ENCODE results near the gene CD151. TPM values are rescaled to one million over a fixed set of nuclear protein-coding genes. Genes with fewer than 3 reads are reported as not detected.

CD151 gene
- total RNA-seq, 1 donor: 311 TPM

- peak overlapping the region; percentile 88 for H3K4me3 ChIP-seq (ENCODE audit: low read depth, low read length)
- TF ChIP-seq, protein P1, sequence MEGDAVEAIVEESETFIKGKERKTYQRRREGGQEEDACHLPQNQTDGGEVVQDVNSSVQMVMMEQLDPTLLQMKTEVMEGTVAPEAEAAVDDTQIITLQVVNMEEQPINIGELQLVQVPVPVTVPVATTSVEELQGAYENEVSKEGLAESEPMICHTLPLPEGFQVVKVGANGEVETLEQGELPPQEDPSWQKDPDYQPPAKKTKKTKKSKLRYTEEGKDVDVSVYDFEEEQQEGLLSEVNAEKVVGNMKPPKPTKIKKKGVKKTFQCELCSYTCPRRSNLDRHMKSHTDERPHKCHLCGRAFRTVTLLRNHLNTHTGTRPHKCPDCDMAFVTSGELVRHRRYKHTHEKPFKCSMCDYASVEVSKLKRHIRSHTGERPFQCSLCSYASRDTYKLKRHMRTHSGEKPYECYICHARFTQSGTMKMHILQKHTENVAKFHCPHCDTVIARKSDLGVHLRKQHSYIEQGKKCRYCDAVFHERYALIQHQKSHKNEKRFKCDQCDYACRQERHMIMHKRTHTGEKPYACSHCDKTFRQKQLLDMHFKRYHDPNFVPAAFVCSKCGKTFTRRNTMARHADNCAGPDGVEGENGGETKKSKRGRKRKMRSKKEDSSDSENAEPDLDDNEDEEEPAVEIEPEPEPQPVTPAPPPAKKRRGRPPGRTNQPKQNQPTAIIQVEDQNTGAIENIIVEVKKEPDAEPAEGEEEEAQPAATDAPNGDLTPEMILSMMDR (IDR thresholded peaks at IDR 0.05; ENCODE audit: insufficient read depth, low read length): no peak
- no peak for DNase-seq (ENCODE audit: low read depth)
Observed at GRCh38 chr11:810040-810567, 22.6 kb upstream of the CD151 start.

DNA sequence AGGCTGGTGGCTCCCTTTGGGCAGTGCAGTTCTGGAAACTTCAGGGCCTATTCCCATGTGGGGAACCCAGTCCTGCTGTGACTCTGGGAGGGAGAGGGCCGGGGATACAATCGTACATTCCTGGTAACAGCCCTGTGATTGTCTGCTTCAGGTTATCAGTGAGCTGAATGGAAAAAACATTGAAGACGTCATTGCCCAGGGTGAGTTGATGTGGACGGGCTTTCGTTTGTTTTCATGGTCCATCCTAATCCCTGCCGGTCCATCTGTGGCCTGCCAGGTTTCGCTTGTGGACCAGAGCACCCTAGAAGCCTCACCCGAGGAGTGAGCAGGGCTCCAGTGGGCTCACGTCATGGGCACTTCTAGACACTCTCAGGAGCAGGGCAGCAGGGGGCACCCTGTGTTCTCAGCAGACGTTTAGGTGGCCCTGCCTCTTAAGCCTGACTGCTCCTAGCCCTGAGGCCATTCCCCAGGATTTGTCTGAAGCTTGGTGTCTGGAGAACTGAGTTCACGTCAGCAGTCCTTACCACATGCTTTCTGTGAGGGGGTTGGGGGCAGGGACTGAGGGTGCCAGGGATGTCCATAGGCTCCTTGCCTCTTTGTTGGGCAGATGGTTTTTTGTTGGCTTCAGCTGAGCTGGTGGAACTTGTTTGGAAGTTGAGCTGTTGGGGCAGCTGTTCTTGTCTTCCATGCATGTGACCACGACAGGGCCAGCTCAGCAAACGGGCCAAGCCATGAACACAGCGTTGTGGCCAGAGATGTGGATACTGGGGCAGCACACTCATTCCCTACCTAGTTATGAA, 21.1 kb upstream of the CD151 start:
- peak overlapping the region; percentile 88 for H3K4me3 ChIP-seq (ENCODE audit: low read depth, low read length)
- TF ChIP-seq, protein P1 (IDR thresholded peaks at IDR 0.05; ENCODE audit: insufficient read depth, low read length): no peak
- no peak for DNase-seq (ENCODE audit: low read depth)

DNA sequence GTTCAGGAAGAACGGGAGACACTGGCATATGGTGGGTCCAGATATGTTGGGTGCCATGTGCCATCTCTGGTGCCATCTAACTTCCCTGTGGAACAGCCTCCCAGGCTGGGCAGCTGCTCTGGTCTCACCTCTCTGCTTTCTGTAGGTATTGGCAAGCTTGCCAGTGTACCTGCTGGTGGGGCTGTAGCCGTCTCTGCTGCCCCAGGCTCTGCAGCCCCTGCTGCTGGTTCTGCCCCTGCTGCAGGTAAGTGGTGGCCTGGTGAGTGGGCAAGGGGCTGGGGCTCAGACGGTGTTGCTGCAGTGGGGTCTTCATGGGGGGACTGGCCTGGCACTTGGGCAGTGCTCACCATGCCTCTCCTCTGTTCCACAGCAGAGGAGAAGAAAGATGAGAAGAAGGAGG, 20.4 kb upstream of the CD151 start:
- H3K4me3 ChIP-seq (ENCODE audit: low read depth, low read length): no peak overlapping the region
- TF ChIP-seq, protein P1 (IDR thresholded peaks at IDR 0.05; ENCODE audit: insufficient read depth, low read length): no peak
- DNase-seq (ENCODE audit: low read depth): no peak

DNA sequence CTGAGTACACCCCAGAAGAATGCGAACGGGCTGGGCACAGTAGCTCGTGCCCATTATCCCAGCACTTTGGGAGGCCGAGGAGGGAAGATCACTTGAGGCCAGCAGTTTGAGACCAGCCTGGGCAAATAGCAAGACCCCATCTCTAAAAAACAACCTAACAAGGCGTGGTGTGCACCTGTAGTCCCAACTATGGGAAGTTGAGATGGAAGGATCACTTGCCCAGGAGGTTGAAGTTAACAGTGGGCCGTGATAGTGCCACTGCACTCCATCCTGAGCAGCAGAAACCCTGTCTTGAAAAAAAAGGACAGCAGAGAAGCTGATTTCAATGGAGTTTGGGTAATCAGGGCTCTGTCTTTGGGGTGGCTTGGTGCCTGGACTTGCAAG, 19.7 kb upstream of the CD151 start:
- H3K4me3 ChIP-seq (ENCODE audit: low read depth, low read length): no peak overlapping the region
- DNase-seq (ENCODE audit: low read depth): no peak
- TF ChIP-seq, protein P1 (IDR thresholded peaks at IDR 0.05; ENCODE audit: insufficient read depth, low read length): no peak

GRCh38 chr11:813456-814096, 19.2 kb upstream of the CD151 start:
- no peak for DNase-seq (ENCODE audit: low read depth)
- no peak overlapping the region for H3K4me3 ChIP-seq (ENCODE audit: low read depth, low read length)
- TF ChIP-seq, protein P1 (IDR thresholded peaks at IDR 0.05; ENCODE audit: insufficient read depth, low read length): no peak

GRCh38 chr11:815675-816432, 16.9 kb upstream of the CD151 start:
- TF ChIP-seq, protein P1 (IDR thresholded peaks at IDR 0.05; ENCODE audit: insufficient read depth, low read length): no peak
- H3K4me3 ChIP-seq (ENCODE audit: low read depth, low read length): no peak overlapping the region
- DNase-seq (ENCODE audit: low read depth): no peak
